Measurements from ENCODE around the gene TM9SF4.

TM9SF4 gene

DNA sequence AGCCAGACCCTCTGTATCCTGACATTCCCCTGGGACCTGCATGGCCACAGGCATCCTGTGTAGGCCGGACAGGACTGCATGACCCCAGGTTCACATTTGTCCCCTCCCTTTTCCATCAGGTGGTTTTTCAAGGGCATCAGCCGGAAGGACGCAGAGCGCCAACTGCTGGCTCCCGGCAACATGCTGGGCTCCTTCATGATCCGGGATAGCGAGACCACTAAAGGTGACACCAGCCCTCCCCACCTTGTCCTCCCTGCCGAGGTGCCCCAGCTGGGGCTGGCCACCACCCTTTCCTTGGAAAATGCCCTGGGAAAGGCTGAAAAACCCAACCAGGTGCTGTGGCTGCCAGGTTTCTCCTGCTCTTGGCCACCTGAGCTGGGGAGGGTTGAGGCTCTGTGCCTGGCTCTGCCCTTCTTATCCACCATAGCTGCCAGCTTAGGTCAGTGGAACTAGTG lies 29.8 kb upstream of the TM9SF4 start:
- TF ChIP-seq NFIC (IDR thresholded peaks at IDR 0.05) (no peak), FOXM1 (IDR thresholded peaks at IDR 0.05; ENCODE audit: borderline replicate concordance, low read depth) (no peak), CREB1 (IDR thresholded peaks at IDR 0.05; ENCODE audit: low read depth) (no peak), YY1 (IDR thresholded peaks at IDR 0.05; ENCODE audit: low read depth) (no peak)
- TF ChIP-seq, protein P1, sequence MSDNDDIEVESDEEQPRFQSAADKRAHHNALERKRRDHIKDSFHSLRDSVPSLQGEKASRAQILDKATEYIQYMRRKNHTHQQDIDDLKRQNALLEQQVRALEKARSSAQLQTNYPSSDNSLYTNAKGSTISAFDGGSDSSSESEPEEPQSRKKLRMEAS (IDR thresholded peaks at IDR 0.05): no peak
- TF ChIP-seq, protein P2, sequence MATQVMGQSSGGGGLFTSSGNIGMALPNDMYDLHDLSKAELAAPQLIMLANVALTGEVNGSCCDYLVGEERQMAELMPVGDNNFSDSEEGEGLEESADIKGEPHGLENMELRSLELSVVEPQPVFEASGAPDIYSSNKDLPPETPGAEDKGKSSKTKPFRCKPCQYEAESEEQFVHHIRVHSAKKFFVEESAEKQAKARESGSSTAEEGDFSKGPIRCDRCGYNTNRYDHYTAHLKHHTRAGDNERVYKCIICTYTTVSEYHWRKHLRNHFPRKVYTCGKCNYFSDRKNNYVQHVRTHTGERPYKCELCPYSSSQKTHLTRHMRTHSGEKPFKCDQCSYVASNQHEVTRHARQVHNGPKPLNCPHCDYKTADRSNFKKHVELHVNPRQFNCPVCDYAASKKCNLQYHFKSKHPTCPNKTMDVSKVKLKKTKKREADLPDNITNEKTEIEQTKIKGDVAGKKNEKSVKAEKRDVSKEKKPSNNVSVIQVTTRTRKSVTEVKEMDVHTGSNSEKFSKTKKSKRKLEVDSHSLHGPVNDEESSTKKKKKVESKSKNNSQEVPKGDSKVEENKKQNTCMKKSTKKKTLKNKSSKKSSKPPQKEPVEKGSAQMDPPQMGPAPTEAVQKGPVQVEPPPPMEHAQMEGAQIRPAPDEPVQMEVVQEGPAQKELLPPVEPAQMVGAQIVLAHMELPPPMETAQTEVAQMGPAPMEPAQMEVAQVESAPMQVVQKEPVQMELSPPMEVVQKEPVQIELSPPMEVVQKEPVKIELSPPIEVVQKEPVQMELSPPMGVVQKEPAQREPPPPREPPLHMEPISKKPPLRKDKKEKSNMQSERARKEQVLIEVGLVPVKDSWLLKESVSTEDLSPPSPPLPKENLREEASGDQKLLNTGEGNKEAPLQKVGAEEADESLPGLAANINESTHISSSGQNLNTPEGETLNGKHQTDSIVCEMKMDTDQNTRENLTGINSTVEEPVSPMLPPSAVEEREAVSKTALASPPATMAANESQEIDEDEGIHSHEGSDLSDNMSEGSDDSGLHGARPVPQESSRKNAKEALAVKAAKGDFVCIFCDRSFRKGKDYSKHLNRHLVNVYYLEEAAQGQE (IDR thresholded peaks at IDR 0.05; ENCODE audit: low read depth): no peak

GRCh38 chr20:32080783-32081182 lies 28.7 kb upstream of the TM9SF4 start:
- TF ChIP-seq ZBTB7A (IDR thresholded peaks at IDR 0.05; ENCODE audit: low read depth) (no peak), TAF1 (IDR thresholded peaks at IDR 0.05; ENCODE audit: low read depth) (no peak), EP300 (IDR thresholded peaks at IDR 0.05; ENCODE audit: borderline replicate concordance) (no peak), TEAD4 (IDR thresholded peaks at IDR 0.05) (no peak), CEBPB (IDR thresholded peaks at IDR 0.05) (no peak), RAD21 (IDR thresholded peaks at IDR 0.05; ENCODE audit: low read depth) (no peak), YY1 (IDR thresholded peaks at IDR 0.05; ENCODE audit: low read depth) (no peak), NFIC (IDR thresholded peaks at IDR 0.05) (no peak)

DNA sequence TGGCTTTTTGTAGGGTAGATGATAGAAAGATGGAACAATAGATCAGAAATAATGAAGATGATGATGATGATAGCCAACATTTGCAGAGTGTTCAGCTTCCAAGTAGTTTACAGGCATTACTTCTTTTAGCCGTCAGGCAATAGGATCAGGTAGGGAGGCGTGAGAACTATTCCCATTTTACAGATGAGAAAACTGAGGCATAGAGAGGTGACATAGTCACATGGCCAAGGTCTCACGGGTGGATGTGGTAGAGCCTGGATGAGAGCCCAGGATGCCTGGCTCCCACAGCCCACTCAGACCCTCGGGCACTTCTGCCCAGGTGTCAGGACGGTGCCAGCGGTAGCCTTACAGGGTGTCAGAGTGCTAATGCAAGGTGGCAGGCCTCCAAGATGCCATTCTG lies 26.0 kb upstream of the TM9SF4 start:
- TF ChIP-seq, protein P2 (IDR thresholded peaks at IDR 0.05; ENCODE audit: low read depth): no peak
- TF ChIP-seq, protein P1 (IDR thresholded peaks at IDR 0.05): no peak
- no peak for TF ChIP-seq NFIC (IDR thresholded peaks at IDR 0.05)
- no peak for TF ChIP-seq USF1 (IDR thresholded peaks at IDR 0.05)
- no peak for TF ChIP-seq EGR1 (IDR thresholded peaks at IDR 0.05)
- TF ChIP-seq FOXM1 (IDR thresholded peaks at IDR 0.05; ENCODE audit: borderline replicate concordance, low read depth): no peak
- TF ChIP-seq EP300 (IDR thresholded peaks at IDR 0.05; ENCODE audit: borderline replicate concordance): no peak

DNA sequence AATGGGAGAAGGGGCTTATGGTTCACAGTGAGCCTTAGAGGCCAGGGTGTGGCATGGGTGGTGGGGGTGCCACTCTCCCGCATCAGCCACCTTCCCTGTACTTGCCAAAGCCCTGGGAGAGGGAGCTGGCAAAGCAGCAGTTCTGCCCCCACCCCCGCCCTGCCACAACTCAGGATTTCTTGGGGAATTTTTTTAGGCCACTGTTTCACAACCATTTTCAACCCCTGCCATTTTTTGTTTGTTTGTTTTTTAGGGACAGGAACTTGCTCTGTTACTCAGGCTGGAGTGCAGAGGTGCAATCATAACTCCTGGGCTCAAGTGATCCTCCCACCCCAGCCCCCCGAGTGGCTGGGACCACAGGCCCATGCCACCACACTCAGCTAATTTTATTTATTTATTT lies 22.4 kb upstream of the TM9SF4 start:
- TF ChIP-seq TAF1 (IDR thresholded peaks at IDR 0.05; ENCODE audit: low read depth): no peak
- no peak for TF ChIP-seq NFIC (IDR thresholded peaks at IDR 0.05)
- TF ChIP-seq, protein P2 (IDR thresholded peaks at IDR 0.05; ENCODE audit: low read depth): no peak
- TF ChIP-seq USF1 (IDR thresholded peaks at IDR 0.05): no peak
- no peak for TF ChIP-seq TCF12 (IDR thresholded peaks at IDR 0.05; ENCODE audit: low read depth)
- no peak for TF ChIP-seq TEAD4 (IDR thresholded peaks at IDR 0.05)
- TF ChIP-seq EP300 (IDR thresholded peaks at IDR 0.05; ENCODE audit: borderline replicate concordance): no peak
- TF ChIP-seq CEBPB (IDR thresholded peaks at IDR 0.05): no peak
- no peak for TF ChIP-seq CREB1 (IDR thresholded peaks at IDR 0.05; ENCODE audit: low read depth)
- TF ChIP-seq, protein P1 (IDR thresholded peaks at IDR 0.05): no peak

GRCh38 chr20:32088759-32089158 lies 20.8 kb upstream of the TM9SF4 start:
- no peak for TF ChIP-seq YY1 (IDR thresholded peaks at IDR 0.05; ENCODE audit: low read depth)
- TF ChIP-seq EGR1 (IDR thresholded peaks at IDR 0.05): no peak
- TF ChIP-seq CREB1 (IDR thresholded peaks at IDR 0.05; ENCODE audit: low read depth): no peak
- no peak for TF ChIP-seq TEAD4 (IDR thresholded peaks at IDR 0.05)
- no peak for TF ChIP-seq ZBTB7A (IDR thresholded peaks at IDR 0.05; ENCODE audit: low read depth)
- TF ChIP-seq, protein P1 (IDR thresholded peaks at IDR 0.05): no peak
- TF ChIP-seq CEBPB (IDR thresholded peaks at IDR 0.05): no peak
- TF ChIP-seq TAF1 (IDR thresholded peaks at IDR 0.05; ENCODE audit: low read depth): no peak
- no peak for TF ChIP-seq NFIC (IDR thresholded peaks at IDR 0.05)
- no peak for TF ChIP-seq USF1 (IDR thresholded peaks at IDR 0.05)
- TF ChIP-seq FOXM1 (IDR thresholded peaks at IDR 0.05; ENCODE audit: borderline replicate concordance, low read depth): no peak
- no peak for TF ChIP-seq TCF12 (IDR thresholded peaks at IDR 0.05; ENCODE audit: low read depth)
- no peak for TF ChIP-seq EP300 (IDR thresholded peaks at IDR 0.05; ENCODE audit: borderline replicate concordance)
- TF ChIP-seq, protein P2 (IDR thresholded peaks at IDR 0.05; ENCODE audit: low read depth): no peak
- no peak for TF ChIP-seq RAD21 (IDR thresholded peaks at IDR 0.05; ENCODE audit: low read depth)

Data from Ishikawa (cell line).